Effector CD4-positive, alpha-beta T cell (primary cell): ENCODE data around the gene PVALB.

ENCODE experiments used
- DNase-seq: peaks from one replicate; pipeline ENCODE4 v3.0.0-alpha.2; 2020

PVALB gene

DNA sequence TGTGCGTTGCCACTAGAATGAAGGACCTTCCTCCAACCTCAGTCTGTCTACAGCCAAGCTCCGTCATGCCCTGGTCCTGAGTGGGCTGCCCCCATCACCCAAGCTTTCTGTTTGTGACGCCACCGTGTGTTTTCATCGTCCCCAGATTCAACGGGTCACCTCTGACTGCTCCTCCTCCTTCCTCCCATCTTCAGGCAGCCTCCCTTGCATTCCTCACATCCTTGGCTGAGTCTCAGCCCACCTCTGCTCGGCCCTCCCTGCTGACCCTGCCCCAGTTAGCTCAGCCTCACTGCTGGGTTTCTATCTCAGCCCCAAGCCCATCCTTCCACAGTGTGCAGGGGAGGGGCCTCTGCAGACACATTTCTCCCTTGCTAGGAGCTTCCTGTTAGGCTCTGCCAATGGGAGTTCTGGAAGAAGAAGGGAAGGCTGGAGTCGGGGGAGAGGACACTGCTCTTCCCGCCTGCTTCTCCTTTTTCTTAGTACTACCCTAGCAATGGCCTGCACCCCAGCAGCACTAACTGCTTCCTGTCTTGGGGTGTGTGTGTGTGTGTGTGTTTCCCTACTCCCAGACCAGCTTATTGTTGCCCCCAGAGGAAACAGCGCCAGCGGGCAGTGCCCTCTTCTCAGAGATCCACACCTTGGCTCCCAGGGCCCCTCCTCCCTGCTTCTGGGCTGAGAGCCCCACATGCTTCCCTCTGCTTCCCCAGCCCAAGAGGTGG, 46.2 kb downstream of the PVALB start:
- no peak for DNase-seq

GRCh38 chr22:36769541-36770512, 47.0 kb downstream of the PVALB start:
- no peak for DNase-seq

GRCh38 chr22:36768616-36769015, 48.2 kb downstream of the PVALB start:
- no peak for DNase-seq

GRCh38 chr22:36768141-36768540, 48.7 kb downstream of the PVALB start:
- no peak for DNase-seq

- no peak for DNase-seq
These were observed 49.6 kb downstream of the PVALB start for GRCh38 chr22:36767035-36767775.

- DNase-seq: no peak
These were observed 50.8 kb downstream of the PVALB start for GRCh38 chr22:36765943-36766450.

DNA sequence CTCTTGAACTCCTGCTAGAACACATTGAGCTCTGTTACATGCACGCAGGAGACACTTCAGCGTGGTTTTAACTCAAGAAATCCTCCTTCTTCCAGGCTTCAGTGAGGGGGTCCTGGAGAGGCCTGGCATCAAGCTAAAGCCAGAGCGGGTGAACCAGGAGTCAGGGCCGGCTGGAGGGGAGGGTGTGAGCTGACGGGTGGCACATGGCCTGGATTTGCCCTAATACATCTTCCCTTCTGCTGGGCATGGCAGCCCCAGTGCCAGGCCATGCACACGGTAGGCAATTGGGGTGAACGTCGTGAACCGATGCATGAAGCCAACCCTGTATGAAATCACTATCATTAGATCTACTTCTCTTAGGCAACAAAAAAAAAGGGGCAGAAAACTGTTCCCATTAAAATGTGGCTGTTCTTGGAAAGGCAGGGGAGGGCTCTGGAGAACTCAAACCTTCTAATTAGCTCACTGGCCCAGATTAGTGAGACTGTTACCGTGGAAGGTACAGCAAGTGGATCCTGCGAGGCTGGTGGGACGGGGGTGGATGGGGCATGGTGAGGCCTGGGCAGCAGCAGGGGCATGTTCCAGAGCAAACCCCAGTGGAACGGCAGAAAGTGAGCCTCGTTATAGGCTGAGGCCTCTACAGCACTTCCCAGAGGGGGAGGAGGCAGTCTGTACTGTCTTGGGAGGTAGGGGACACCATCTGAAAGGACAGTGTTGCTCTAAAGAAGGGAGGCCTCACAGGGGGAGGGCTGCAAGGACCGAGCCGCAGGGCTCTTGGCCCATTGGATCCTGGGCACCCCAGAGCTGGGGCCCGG, 51.5 kb downstream of the PVALB start:
- DNase-seq: no peak

DNA sequence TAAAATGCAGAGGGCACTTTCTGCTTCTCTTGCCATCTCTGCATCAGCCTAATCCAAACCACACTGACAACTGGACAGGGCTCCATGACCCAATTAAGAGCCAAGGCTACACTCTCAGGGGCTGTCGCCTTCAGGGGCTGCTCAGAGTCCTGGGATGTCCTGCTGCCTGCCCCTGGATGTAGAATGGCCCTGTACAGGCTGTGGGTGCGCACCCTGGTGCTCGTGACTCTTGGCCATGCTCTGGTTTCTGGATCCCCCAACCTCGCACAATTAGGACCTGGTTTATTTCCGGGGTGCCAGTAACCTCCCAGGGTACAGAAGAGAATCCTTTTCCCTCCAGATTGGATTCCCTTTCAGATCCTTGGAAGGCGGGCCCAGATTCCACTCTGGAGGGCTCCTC, 52.2 kb downstream of the PVALB start:
- DNase-seq: no peak

- no peak for DNase-seq
These were observed 52.8 kb downstream of the PVALB start for GRCh38 chr22:36764060-36764459.

- DNase-seq: no peak
These were observed 53.3 kb downstream of the PVALB start for GRCh38 chr22:36763576-36763975.

- no peak for DNase-seq
These were observed 54.1 kb downstream of the PVALB start for GRCh38 chr22:36762687-36763260.

DNA sequence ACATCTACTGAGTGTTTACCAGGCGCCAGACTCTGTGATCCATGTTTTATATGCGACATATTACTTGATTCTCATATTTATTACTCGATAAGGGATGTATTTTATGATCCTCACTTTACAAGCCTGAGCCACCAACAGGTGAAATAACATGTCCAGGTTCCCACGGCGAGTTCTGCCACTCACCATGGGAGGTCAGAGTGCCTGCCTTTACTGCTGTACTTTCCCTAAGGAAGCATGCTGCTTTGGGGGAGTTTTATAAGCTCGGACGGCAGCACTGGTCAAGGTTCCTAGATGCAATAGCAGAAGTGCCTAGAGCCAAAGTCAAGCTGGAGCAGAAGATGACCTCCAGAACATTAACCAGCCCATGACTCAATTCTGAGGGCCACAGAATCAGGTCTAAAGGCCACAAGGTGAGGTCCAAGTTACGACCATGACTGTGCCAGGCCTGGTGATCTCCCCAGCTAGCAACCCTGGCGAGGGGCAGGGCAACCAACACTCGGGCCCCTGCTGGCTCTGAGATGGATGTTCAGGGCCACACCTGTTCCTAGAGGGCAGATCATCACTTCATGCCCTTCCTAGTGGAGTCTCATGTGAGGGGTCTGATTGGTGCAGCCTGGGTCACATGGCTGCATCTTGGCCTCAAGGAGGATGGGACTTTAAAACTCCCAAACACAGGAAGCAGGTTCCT, 55.1 kb downstream of the PVALB start:
- no peak for DNase-seq

GRCh38 chr22:36760786-36761185, 56.0 kb downstream of the PVALB start:
- DNase-seq: no peak

GRCh38 chr22:36759481-36760159, 57.2 kb downstream of the PVALB start:
- DNase-seq: no peak

- no peak for DNase-seq
These were observed 58.0 kb downstream of the PVALB start for GRCh38 chr22:36758792-36759271.

DNA sequence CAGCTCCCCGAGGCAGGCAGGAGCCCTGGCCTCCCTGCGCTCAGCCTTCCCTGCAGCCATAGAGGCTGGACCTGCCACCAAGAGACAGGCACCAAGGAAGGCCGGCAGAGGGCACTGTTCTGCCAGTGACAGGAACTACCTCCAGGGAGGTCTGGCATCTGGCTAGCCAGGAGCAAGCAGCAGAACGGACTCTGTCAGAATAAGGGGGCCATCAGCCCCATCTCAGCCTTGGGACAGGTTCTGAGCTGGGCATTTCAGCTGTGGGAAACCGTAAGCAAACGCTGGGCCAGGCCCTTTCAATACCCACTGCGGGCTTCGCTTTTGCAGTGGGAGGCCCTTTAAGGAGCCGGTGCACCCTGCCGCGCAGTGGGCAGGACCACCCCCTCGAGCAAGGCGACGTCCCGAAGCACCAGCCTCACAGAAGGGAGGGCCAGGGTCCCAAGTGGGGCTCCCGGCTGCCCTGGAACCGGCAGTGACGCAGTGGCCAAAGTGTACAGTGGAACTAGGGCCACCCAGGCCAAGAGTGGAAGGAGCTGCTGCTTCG, 59.1 kb downstream of the PVALB start:
- DNase-seq: peak; percentile 71

DNA sequence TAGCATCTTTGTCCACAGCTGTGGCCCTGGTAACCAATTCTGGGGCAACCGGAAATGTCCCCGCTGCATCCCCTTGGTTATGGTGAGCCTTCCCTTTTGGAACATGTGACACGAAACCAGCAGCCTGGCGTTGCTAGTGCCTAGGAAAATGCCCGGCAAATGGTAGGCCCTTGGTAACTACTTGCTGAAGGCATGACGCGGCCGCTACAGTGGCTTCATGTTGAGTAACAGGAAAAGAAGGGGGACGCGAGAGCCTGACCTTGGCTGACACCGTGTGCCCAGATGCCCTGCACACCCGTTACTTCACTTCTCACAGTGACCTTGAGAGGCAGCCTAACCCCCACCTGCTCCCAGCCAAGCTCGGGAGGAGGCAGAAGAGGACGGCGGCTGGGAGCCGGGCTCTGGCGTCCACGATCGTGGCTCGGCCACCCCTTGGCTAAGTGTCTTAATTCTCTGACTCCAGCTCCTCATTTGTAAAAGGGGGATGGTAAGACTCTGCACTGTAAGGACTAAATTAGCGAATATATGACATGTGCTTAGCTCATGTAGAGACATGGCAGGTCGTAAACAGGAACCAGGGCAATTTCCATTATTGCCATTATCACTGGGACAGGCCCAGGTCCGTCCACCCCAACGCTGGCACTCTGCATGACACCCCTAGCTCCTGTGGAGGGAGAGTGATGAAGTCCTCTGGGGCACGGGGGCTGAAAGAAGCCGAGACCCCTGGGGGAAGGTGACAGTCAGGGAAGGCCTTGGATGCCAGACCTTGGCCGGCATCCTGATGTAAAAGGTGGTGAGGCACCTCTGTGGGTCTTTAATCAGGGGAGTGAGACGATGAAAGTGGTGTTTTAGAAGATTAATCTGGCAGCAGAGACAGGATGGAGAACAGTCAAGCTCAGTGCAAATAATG, 59.8 kb downstream of the PVALB start:
- no peak for DNase-seq

DNA sequence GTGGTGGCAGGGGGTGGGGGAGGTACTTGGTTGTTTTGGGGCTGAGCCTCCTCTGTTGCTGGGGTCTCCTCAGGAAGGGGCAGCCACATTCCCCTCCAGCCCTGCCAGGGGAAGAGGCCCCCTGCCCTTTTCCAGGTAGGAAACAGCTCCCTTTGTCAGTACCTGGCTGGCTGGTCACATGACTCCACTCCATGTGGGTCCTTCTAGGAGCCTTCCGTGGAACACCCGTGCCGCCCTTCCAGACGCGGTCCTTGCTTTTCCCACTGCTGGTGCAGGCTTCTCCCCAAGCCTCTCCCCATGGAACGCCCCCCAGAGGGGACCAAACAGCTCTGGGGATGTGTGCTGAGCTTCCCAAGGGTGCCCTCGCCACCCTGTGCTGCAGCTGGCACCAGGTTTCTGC, 60.8 kb downstream of the PVALB start:
- no peak for DNase-seq

- no peak for DNase-seq
These were observed 61.5 kb downstream of the PVALB start for GRCh38 chr22:36755316-36755715.
